ENCODE data around the gene TRRAP. TPM values are rescaled to one million over a fixed set of nuclear protein-coding genes. Genes with fewer than 3 reads are reported as not detected.

The TRRAP gene
- total and polyA plus RNA-seq, 2 of the 8 experiments (the other 6 are each of a cell fraction or from before 2014, with no cell fraction given), result 21.7 to 48.6 TPM

- Histone ChIP-seq H2BK15ac (ENCODE audit: low read length) (no peak overlapping the region), H3K23ac (ENCODE audit: insufficient read length) (no peak overlapping the region), H3K27ac (ENCODE audit: low read depth, low read length) (no peak overlapping the region), H3K14ac (ENCODE audit: insufficient read length) (no peak overlapping the region), H4K8ac (ENCODE audit: extremely low read depth, insufficient read depth, low read length) (no peak overlapping the region), H3K79me1 (ENCODE audit: low read depth, low read length) (no peaks in the 10 kb centered on the region; the same call in 1 of the 2 replicates), H3K4me2 (ENCODE audit: insufficient read depth in 1 of 2, low read depth in 2 of 2, low read length in 2 of 2) (no peak overlapping the region), H3K36me3 (ENCODE audit: control insufficient read depth in 2 of 4, insufficient read depth in 4 of 4, low read length in 3 of 4) (peaks cover 15 to 47% (median 34%) of the 10 kb centered on the region in 4 experiments; a peak in 6 of 8 replicates), H4K5ac (ENCODE audit: insufficient read length, low read depth, low read length) (no peak overlapping the region), H3K27me3 (replicated peaks in 1 of 4; ENCODE audit: control insufficient read depth in 3 of 4, extremely low read depth in 1 of 4, insufficient read depth in 3 of 4, low read length in 3 of 4) (no peaks in the 10 kb centered on the region), H2AFZ (ENCODE audit: low read length) (no peak overlapping the region), H3K4me1 (replicated peaks in 1 of 4; ENCODE audit: control insufficient read depth in 3 of 4, insufficient read depth in 4 of 4, low read length in 3 of 4) (no peaks in the 10 kb centered on the region), H3K4me3 (ENCODE audit: extremely low read depth in 1 of 4, insufficient read depth in 2 of 4, low read depth in 3 of 4, low read length in 4 of 4) (no peak overlapping the region), H2AK5ac (ENCODE audit: low read depth, low read length) (no peak overlapping the region), H3K4ac (replicated peaks; ENCODE audit: insufficient read length, low read depth, low read length) (no peak overlapping the region), H2BK120ac (replicated peaks; ENCODE audit: low read depth, low read length) (no peak overlapping the region), H3K79me2 (ENCODE audit: control insufficient read depth in 1 of 2, insufficient read depth in 2 of 2, low read length in 2 of 2) (peaks cover 0 to 5% of the 10 kb centered on the region in 2 experiments; a peak in 1 of 4 replicates), H3K9ac (replicated peaks in 1 of 4; ENCODE audit: extremely low read depth in 1 of 4, low read depth in 3 of 4, low read length in 3 of 4) (no peak overlapping the region), H2BK20ac (ENCODE audit: low read length) (no peak overlapping the region), H4K91ac (replicated peaks; ENCODE audit: insufficient read length, low read length) (no peak overlapping the region), H4K20me1 (replicated peaks in 1 of 2; ENCODE audit: control insufficient read depth in 1 of 2, insufficient read depth in 2 of 2, low read length in 2 of 2) (peaks cover 0 to 1% of the 10 kb centered on the region in 2 experiments), H2BK5ac (ENCODE audit: low read depth, low read length) (no peak overlapping the region), H3K9me3 (ENCODE audit: insufficient read depth in 2 of 2, low read depth in 1 of 2, low read length in 1 of 2) (no peaks in the 10 kb centered on the region), H3K56ac (replicated peaks; ENCODE audit: insufficient read length, low read depth, low read length) (no peak overlapping the region), H3K18ac (ENCODE audit: extremely low read depth, low read length) (no peak overlapping the region), H3K23me2 (ENCODE audit: low read depth, low read length) (no peaks in the 10 kb centered on the region), H2BK12ac (ENCODE audit: low read depth, low read length) (no peak overlapping the region)
- ChIA-PET POLR2A (ENCODE audit: partially characterized antibody) (interaction anchor here (1.1 to 1.6 kb wide), 2 partner anchors 10 to 11 kb away, joined by 3 to 7 read pairs; no protein-coding TSS in a partner anchor), CTCF (ENCODE audit: partially characterized antibody) (interaction anchor here (0.6 kb wide), 1 partner anchor 38 kb away, joined by 5 read pairs; no protein-coding TSS in a partner anchor)
- WGBS, 2 experiments (ENCODE audit: extremely low coverage in 1 of 2, insufficient coverage in 1 of 2, insufficient read length in 1 of 2, insufficient replicate concordance in 2 of 2, low coverage in 1 of 2, low lambda C conversion rate in 2 of 2, missing lambda C conversion rate in 1 of 2), result 91% methylated on average over 8 of the region's 8 CpGs; no CpG with 5 or more reads in 1 of the 2 experiments
- FAIRE-seq (no peak), DNase-seq (ENCODE audit: low read depth in 1 of 2, low spot score in 2 of 2) (no peak)
- TF ChIP-seq TBP (IDR thresholded peaks at IDR 0.05; ENCODE audit: low read depth, low read length) (no peak), RAD21 (IDR thresholded peaks at IDR 0.05 in 1 of 2, conservative IDR thresholded peaks at IDR 0.05 in 1 of 2; ENCODE audit: low read depth in 2 of 2, low read length in 2 of 2) (no peak), YY1 (IDR thresholded peaks at IDR 0.05; ENCODE audit: low read depth, low read length) (no peak), EP300 (IDR thresholded peaks at IDR 0.05; ENCODE audit: borderline replicate concordance in 1 of 2, low read depth in 2 of 2, low read length in 2 of 2) (no peak), KDM4A (IDR thresholded peaks at IDR 0.05; ENCODE audit: low read depth, low read length, severe bottlenecking) (no peak), BRCA1 (IDR thresholded peaks at IDR 0.05; ENCODE audit: low read depth, low read length) (no peak), BACH1 (IDR thresholded peaks at IDR 0.05; ENCODE audit: low read length) (no peak), SAP30 (IDR thresholded peaks at IDR 0.05; ENCODE audit: insufficient read depth, insufficient replicate concordance, low read length) (no peak), JUND (IDR thresholded peaks at IDR 0.05; ENCODE audit: low read length) (no peak)
- TF ChIP-seq, protein P1, sequence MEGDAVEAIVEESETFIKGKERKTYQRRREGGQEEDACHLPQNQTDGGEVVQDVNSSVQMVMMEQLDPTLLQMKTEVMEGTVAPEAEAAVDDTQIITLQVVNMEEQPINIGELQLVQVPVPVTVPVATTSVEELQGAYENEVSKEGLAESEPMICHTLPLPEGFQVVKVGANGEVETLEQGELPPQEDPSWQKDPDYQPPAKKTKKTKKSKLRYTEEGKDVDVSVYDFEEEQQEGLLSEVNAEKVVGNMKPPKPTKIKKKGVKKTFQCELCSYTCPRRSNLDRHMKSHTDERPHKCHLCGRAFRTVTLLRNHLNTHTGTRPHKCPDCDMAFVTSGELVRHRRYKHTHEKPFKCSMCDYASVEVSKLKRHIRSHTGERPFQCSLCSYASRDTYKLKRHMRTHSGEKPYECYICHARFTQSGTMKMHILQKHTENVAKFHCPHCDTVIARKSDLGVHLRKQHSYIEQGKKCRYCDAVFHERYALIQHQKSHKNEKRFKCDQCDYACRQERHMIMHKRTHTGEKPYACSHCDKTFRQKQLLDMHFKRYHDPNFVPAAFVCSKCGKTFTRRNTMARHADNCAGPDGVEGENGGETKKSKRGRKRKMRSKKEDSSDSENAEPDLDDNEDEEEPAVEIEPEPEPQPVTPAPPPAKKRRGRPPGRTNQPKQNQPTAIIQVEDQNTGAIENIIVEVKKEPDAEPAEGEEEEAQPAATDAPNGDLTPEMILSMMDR (IDR thresholded peaks at IDR 0.05; ENCODE audit: control extremely low read depth in 1 of 3, insufficient read depth in 1 of 3, low read depth in 1 of 3, low read length in 3 of 3), result no peak
These were observed 137.9 kb downstream of the TRRAP start for GRCh38 chr7:99016196-99016595.

Measured in H1 (cell line).